ENCODE data around the gene ZNF705A.

DNA sequence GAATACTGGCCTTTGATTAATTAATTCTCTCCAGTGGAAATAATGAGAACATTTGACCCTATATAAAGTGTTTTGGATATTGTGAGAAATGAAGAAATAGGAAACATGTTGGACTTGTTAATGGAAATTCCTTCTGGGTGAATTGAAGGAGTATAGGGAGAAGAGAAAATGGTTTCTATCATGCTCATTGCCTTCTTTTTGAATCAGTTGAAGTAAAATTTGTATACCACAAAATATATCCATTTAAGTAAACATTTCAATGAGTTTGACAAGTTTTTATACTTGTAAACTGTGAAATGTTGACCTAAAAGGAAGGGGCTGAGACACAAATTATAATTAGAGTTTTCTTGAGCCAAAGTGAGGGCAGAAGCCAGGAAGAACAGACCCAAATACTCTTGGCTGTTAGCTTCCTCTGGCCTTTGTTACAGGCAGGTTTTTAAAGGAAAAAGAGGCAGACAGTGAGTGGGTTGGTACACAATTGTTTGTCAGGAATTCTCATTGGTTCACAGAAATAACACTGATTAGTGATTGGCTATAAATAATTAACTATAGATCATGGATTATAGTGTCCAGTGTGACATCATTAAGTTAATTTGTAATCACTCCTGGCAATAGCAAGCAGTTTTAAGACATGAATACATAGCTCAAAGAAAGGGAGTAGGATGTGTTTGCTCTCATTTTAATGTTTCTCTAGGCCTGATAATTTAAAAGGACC is 826 bp downstream of the ZNF705A start:
- TF ChIP-seq, protein P1, sequence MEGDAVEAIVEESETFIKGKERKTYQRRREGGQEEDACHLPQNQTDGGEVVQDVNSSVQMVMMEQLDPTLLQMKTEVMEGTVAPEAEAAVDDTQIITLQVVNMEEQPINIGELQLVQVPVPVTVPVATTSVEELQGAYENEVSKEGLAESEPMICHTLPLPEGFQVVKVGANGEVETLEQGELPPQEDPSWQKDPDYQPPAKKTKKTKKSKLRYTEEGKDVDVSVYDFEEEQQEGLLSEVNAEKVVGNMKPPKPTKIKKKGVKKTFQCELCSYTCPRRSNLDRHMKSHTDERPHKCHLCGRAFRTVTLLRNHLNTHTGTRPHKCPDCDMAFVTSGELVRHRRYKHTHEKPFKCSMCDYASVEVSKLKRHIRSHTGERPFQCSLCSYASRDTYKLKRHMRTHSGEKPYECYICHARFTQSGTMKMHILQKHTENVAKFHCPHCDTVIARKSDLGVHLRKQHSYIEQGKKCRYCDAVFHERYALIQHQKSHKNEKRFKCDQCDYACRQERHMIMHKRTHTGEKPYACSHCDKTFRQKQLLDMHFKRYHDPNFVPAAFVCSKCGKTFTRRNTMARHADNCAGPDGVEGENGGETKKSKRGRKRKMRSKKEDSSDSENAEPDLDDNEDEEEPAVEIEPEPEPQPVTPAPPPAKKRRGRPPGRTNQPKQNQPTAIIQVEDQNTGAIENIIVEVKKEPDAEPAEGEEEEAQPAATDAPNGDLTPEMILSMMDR (IDR thresholded peaks at IDR 0.05) = no peak
- TF ChIP-seq POLR2AphosphoS5 (IDR thresholded peaks at IDR 0.05; ENCODE audit: insufficient read depth in 1 of 2, low read depth in 1 of 2) (no peak), POLR2A (IDR thresholded peaks at IDR 0.05) (no peak)
